Nephron (organoid): ENCODE results near the gene SPATS2L.

ENCODE experiments used
- H3K27ac Mint-ChIP-seq, 3 experiments: 2 replicates each; pipeline ENCODE4 v1.8.0; 2020; ENCODE audit warnings: mixed read lengths in 3 of 3, mild to moderate bottlenecking in 2 of 3, moderate library complexity in 1 of 3
- H3K27me3 Mint-ChIP-seq: 2 replicates; pipeline ENCODE4 v1.8.0; 2021; ENCODE audit warnings: low read depth, mild to moderate bottlenecking, moderate library complexity, mixed read lengths
- H3K36me3 Mint-ChIP-seq: 2 replicates; pipeline ENCODE4 v1.8.0; 2020; ENCODE audit warnings: low read depth, mixed read lengths
- H3K4me1 Mint-ChIP-seq: 2 replicates; pipeline ENCODE4 v1.8.0; 2020; ENCODE audit warnings: mixed read lengths
- H3K4me3 Mint-ChIP-seq, 3 experiments: 2 replicates each; pipeline ENCODE4 v1.8.0; 2020; ENCODE audit warnings: mild to moderate bottlenecking in 3 of 3, mixed read lengths in 3 of 3, moderate library complexity in 2 of 3
- H3K9me3 Mint-ChIP-seq: 2 replicates; pipeline ENCODE4 v1.8.0; 2020; ENCODE audit warnings: mixed read lengths
- TF ChIP-seq, protein P1 (sequence below), 3 experiments: fragments of 200-600 bp; sonication (generic); IDR thresholded peaks; one replicate each; pipeline ENCODE4 v1.5.0; 2021; ENCODE audit warnings: antibody characterized with exemption in 3 of 3; ENCODE audit not compliant: unreplicated experiment in 3 of 3

The SPATS2L gene

DNA sequence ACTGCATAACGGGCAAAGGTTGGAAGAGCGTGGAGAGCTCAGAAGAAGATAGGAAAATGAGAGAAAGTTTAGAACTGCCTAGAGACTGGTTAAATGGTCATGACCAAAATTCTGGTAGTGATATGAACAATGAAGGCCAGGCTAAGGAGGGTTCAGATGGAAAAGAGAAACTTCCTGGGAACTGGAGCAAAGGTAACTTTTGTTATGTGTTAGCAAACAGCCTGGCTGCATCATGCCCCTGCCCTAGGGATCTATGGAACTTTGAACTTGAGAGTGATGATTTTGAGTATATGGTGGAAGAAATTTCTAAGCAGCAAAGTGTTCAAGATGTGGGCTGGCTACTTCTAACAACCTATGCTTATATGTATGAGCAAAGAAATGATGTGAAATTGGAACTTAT, 44.4 kb upstream of the SPATS2L start:
- TF ChIP-seq, protein P1, sequence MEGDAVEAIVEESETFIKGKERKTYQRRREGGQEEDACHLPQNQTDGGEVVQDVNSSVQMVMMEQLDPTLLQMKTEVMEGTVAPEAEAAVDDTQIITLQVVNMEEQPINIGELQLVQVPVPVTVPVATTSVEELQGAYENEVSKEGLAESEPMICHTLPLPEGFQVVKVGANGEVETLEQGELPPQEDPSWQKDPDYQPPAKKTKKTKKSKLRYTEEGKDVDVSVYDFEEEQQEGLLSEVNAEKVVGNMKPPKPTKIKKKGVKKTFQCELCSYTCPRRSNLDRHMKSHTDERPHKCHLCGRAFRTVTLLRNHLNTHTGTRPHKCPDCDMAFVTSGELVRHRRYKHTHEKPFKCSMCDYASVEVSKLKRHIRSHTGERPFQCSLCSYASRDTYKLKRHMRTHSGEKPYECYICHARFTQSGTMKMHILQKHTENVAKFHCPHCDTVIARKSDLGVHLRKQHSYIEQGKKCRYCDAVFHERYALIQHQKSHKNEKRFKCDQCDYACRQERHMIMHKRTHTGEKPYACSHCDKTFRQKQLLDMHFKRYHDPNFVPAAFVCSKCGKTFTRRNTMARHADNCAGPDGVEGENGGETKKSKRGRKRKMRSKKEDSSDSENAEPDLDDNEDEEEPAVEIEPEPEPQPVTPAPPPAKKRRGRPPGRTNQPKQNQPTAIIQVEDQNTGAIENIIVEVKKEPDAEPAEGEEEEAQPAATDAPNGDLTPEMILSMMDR (IDR thresholded peaks at IDR 0.05; ENCODE audit: unreplicated experiment in 3 of 3) = no peak
- H3K36me3 Mint-ChIP-seq = no peaks in the 10 kb centered on the region
- no peak overlapping the region for H3K4me3 Mint-ChIP-seq
- H3K27ac Mint-ChIP-seq = no peak overlapping the region
- peaks cover 2% of the 10 kb centered on the region for H3K9me3 Mint-ChIP-seq
- H3K4me1 Mint-ChIP-seq = no peaks in the 10 kb centered on the region
- peaks cover 10% of the 10 kb centered on the region for H3K27me3 Mint-ChIP-seq

DNA sequence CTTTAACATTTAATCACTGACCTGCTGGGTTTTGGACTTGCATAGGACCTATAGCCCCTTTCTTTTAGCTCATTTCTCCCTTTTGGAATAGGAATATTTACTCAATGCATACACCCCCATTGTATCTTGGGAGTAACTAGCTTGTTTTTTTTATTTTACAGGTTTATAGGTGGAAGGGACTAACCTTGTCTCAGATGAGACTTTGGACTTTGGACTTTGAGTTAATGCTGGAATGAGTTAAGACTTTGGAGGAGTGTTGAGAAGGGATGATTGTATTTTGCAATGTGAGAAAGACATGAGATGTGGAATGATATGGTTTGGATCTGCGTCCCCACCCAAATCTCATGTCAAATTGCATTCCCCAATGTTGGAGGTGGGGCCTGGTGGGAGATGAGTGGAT, 43.2 kb upstream of the SPATS2L start:
- Mint-ChIP-seq H3K27me3 (peaks cover 1% of the 10 kb centered on the region), H3K4me3 (no peak overlapping the region), H3K4me1 (no peaks in the 10 kb centered on the region), H3K27ac (no peak overlapping the region), H3K9me3 (peaks cover 2% of the 10 kb centered on the region), H3K36me3 (no peaks in the 10 kb centered on the region)
- TF ChIP-seq, protein P1 (IDR thresholded peaks at IDR 0.05; ENCODE audit: unreplicated experiment in 3 of 3) = no peak

DNA sequence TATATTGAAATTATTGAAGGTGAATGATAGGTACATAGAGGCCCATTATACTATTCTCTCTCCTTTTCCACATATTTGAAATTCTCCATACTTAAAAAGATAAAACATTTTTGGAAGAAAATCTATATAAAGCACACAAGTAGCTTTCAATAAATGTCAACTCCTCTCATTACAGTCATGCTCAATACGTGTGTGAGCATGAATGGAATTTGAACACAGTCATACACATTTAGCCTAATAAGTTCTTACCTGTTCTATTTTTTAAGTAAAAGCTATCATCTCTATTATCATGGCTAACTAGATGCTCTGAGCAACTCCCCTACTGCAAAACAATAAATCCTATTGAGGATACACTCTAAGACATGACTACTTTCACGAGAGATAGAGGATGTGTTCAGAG, 41.9 kb upstream of the SPATS2L start:
- H3K9me3 Mint-ChIP-seq = peaks cover 2% of the 10 kb centered on the region
- TF ChIP-seq, protein P1 (IDR thresholded peaks at IDR 0.05; ENCODE audit: unreplicated experiment in 3 of 3) = no peak
- no peak overlapping the region for H3K4me3 Mint-ChIP-seq
- H3K4me1 Mint-ChIP-seq = no peaks in the 10 kb centered on the region
- H3K27me3 Mint-ChIP-seq = peaks cover 8% of the 10 kb centered on the region
- H3K27ac Mint-ChIP-seq = no peak overlapping the region
- no peaks in the 10 kb centered on the region for H3K36me3 Mint-ChIP-seq

DNA sequence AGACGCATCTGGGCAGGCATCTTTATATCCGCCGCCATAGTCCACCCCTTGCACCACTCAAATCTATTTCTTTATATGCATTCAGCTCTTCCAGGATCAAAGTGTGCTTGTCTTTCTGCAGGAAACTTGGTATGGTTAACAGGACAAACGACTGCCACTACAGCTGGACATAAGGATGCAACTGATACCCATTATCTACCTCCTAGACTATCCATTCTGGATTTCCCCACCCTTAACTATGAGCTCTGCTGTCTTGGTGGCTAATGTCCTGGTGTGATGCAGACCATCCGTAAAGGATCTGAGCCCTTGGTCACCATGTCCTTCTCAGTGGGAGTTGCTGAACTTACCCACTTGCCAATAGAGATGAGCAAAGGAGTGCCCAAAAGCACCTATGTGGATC, 40.1 kb upstream of the SPATS2L start:
- H3K9me3 Mint-ChIP-seq = peaks cover 2% of the 10 kb centered on the region
- peaks cover 12% of the 10 kb centered on the region for H3K27me3 Mint-ChIP-seq
- TF ChIP-seq, protein P1 (IDR thresholded peaks at IDR 0.05; ENCODE audit: unreplicated experiment in 3 of 3) = no peak
- H3K4me3 Mint-ChIP-seq = no peak overlapping the region
- peaks cover 3% of the 10 kb centered on the region for H3K4me1 Mint-ChIP-seq
- no peak overlapping the region for H3K27ac Mint-ChIP-seq
- no peaks in the 10 kb centered on the region for H3K36me3 Mint-ChIP-seq

DNA sequence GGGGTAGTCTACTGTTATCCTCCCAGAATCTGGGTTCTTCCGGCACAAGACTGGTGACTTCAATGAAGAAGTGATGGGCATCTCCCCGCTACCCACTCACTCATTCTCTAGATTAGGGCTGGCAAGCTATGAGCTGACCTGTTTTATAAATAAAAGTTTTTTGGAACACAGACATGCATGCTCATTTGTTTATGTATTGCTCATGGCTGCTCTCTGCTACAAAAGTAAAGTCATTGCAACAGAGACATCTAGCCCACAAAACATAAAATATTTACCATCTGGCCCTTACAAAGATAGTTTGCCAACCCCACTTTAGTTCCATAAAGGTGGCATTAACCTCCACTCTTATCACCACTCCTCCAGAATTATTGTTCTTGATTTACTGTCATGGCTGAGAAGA, 39.1 kb upstream of the SPATS2L start:
- Mint-ChIP-seq H3K4me1 (peaks cover 10% of the 10 kb centered on the region), H3K27ac (no peak overlapping the region), H3K27me3 (peaks cover 13% of the 10 kb centered on the region), H3K4me3 (no peak overlapping the region), H3K36me3 (no peaks in the 10 kb centered on the region), H3K9me3 (no peaks in the 10 kb centered on the region)
- TF ChIP-seq, protein P1 (IDR thresholded peaks at IDR 0.05; ENCODE audit: unreplicated experiment in 3 of 3) = no peak

DNA sequence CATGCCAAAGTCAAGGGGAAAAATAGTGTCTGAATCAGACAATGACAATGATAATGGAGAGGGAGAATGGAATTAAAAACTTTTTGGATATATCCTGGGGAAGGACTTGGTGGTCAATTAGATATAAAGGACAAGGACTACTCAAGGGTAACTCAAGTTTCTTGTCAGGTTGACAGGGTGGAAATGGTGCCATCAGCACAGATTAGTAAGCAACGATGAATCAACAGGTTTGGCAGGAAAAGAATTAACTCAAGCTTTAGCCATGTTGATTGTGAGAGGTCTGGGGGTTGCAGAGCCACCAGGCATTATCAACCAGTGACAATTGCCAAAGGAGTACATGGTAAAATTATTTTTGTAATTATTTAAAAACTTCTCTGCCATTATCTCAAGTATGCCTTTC, 35.8 kb upstream of the SPATS2L start:
- TF ChIP-seq, protein P1 (IDR thresholded peaks at IDR 0.05; ENCODE audit: unreplicated experiment in 3 of 3) = no peak
- Mint-ChIP-seq H3K4me1 (peaks cover 39% of the 10 kb centered on the region), H3K9me3 (no peaks in the 10 kb centered on the region), H3K36me3 (no peaks in the 10 kb centered on the region), H3K27ac (no peak overlapping the region), H3K27me3 (peaks cover 16% of the 10 kb centered on the region), H3K4me3 (no peak overlapping the region)
